ENCODE results near the gene MSI2. TPM values are rescaled to one million over a fixed set of nuclear protein-coding genes. Genes with fewer than 3 reads are reported as not detected.

The MSI2 gene
- total and polyA plus RNA-seq, 2 donors (not counting 3 experiments of a cell fraction or from before 2014, with no cell fraction given), result 20.9 to 59.3 TPM

- BruUV-seq (replicated peaks), result no TSS peak
- no peak for FAIRE-seq
- no peaks in the 10 kb centered on the region for H3K79me2 ChIP-seq (ENCODE audit: control insufficient read depth, insufficient read depth, low read length)
- H2AFZ ChIP-seq (ENCODE audit: low read depth, low read length), result no peak overlapping the region
- H3K36me3 ChIP-seq (ENCODE audit: control insufficient read depth in 2 of 2, extremely low read depth in 1 of 2, insufficient read depth in 2 of 2, low read length in 2 of 2), result no peaks in the 10 kb centered on the region
- intact Hi-C loops (cut with micrococcal nuclease) (no loop called here), dilution Hi-C loops (cut with MboI; ENCODE audit: extremely low pct_ligation_motif_present, low sequenced_read_pairs) (no loop called here)
- DNase-seq (ENCODE audit: low read depth, low spot score), result no peak
- no peak overlapping the region for H3K4me3 ChIP-seq (replicated peaks in 1 of 3; ENCODE audit: insufficient read depth in 1 of 3, low read depth in 1 of 3, low read length in 3 of 3)
- no peaks in the 10 kb centered on the region for H3K4me1 ChIP-seq (ENCODE audit: control insufficient read depth, extremely low read depth, insufficient read depth, low read length)
- H3K9me1 ChIP-seq (replicated peaks; ENCODE audit: control insufficient read depth, extremely low read depth, insufficient read depth, low read length), result no peaks in the 10 kb centered on the region
- H3K27ac ChIP-seq (ENCODE audit: insufficient read depth, low read depth, low read length), result no peak overlapping the region
- ChIA-PET POLR2A (no interaction called here), CTCF (interaction anchor here (1.7 to 1.9 kb wide), 3 partner anchors 11 to 246 kb away, joined by 5 to 6 read pairs (median 6); no protein-coding TSS in a partner anchor)
- no peak overlapping the region for H3K9ac ChIP-seq (replicated peaks; ENCODE audit: extremely low read depth, insufficient read depth, low read length)
- no peaks in the 10 kb centered on the region for H4K20me1 ChIP-seq (replicated peaks; ENCODE audit: control insufficient read depth, extremely low read depth, insufficient read depth, low read length)
- no peak overlapping the region for H3K4me2 ChIP-seq (ENCODE audit: insufficient read depth, low read length)
- H3K27me3 ChIP-seq (ENCODE audit: control insufficient read depth in 2 of 2, insufficient read depth in 2 of 2, low read length in 2 of 2), result no peaks in the 10 kb centered on the region
- no peaks in the 10 kb centered on the region for H3K9me3 ChIP-seq (replicated peaks; ENCODE audit: control insufficient read depth, insufficient read depth, low read length)
- TF ChIP-seq JUN (IDR thresholded peaks at IDR 0.05; ENCODE audit: borderline replicate concordance, insufficient read depth, insufficient read length, low read depth), result no peak
- no peak for TF ChIP-seq GATA2 (IDR thresholded peaks at IDR 0.05; ENCODE audit: insufficient read depth, insufficient read length, low read depth, low read length)
- TF ChIP-seq CTCF (IDR thresholded peaks at IDR 0.05; ENCODE audit: extremely low read depth in 1 of 2, insufficient read depth in 1 of 2, low read depth in 1 of 2, low read length in 2 of 2), result no peak
- TF ChIP-seq MAX (IDR thresholded peaks at IDR 0.05; ENCODE audit: insufficient read depth, insufficient read length), result no peak
- no peak for TF ChIP-seq POLR2A (IDR thresholded peaks at IDR 0.05; ENCODE audit: low read depth, low read length)
- TF ChIP-seq POLR2AphosphoS5 (IDR thresholded peaks at IDR 0.05; ENCODE audit: insufficient read depth, low read depth, low read length), result no peak
- TF ChIP-seq EZH2 (IDR thresholded peaks at IDR 0.05; ENCODE audit: borderline replicate concordance, low read depth, low read length, severe bottlenecking), result no peak
- no peak for TF ChIP-seq FOS (IDR thresholded peaks at IDR 0.05; ENCODE audit: borderline replicate concordance, insufficient read depth, low read length)
- no peak for TF ChIP-seq MYC (IDR thresholded peaks at IDR 0.05; ENCODE audit: low read depth, low read length)
These were observed 232.5 kb downstream of the MSI2 start for GRCh38 chr17:57488856-57489255.

Data from endothelial cell of umbilical vein (primary cell).